ENCODE data around the gene SYT14.

Gene SYT14

DNA sequence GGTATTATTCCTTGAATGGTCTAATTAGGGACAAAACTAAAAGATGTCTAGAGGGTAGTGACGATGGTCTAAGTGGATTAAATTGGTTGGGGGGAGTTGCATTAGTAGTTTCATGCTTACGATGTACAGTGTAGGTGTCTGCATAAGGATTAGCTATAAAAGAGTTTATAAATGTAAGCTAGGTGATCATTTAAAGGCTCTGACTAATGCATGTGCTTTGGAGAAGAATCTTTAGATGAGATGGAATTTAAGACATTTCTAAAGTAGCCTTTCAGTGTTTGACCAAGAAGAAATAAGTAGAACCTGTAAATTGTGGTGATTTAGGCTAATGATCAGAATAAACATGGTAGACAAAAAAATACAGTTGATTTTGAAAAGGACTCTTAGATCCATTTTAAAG lies 7.4 kb downstream of the SYT14 start:
- Histone ChIP-seq H3K27ac (no peak overlapping the region), H3K36me3 (ENCODE audit: insufficient read depth) (no peaks in the 10 kb centered on the region), H3K4me3 (IDR thresholded peaks at IDR 0.05; ENCODE audit: insufficient read depth, low read depth, low read length) (no peak overlapping the region), H3K9ac (no peak overlapping the region), H3K4me1 (ENCODE audit: low read depth, poor library complexity, severe bottlenecking) (no peaks in the 10 kb centered on the region), H2AFZ (ENCODE audit: low read depth) (no peak overlapping the region), H4K20me1 (ENCODE audit: insufficient read depth) (no peaks in the 10 kb centered on the region), H3K79me2 (ENCODE audit: insufficient read depth, low read depth) (no peaks in the 10 kb centered on the region), H3K4me2 (no peak overlapping the region), H3K27me3 (ENCODE audit: insufficient read depth, low read depth) (no peaks in the 10 kb centered on the region)
- TF ChIP-seq, protein P1, sequence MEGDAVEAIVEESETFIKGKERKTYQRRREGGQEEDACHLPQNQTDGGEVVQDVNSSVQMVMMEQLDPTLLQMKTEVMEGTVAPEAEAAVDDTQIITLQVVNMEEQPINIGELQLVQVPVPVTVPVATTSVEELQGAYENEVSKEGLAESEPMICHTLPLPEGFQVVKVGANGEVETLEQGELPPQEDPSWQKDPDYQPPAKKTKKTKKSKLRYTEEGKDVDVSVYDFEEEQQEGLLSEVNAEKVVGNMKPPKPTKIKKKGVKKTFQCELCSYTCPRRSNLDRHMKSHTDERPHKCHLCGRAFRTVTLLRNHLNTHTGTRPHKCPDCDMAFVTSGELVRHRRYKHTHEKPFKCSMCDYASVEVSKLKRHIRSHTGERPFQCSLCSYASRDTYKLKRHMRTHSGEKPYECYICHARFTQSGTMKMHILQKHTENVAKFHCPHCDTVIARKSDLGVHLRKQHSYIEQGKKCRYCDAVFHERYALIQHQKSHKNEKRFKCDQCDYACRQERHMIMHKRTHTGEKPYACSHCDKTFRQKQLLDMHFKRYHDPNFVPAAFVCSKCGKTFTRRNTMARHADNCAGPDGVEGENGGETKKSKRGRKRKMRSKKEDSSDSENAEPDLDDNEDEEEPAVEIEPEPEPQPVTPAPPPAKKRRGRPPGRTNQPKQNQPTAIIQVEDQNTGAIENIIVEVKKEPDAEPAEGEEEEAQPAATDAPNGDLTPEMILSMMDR (conservative IDR thresholded peaks at IDR 0.05; ENCODE audit: low read depth, low read length) = no peak

- Histone ChIP-seq H3K36me3 (ENCODE audit: insufficient read depth) (no peaks in the 10 kb centered on the region), H3K4me3 (IDR thresholded peaks at IDR 0.05; ENCODE audit: insufficient read depth, low read depth, low read length) (no peak overlapping the region), H3K27ac (no peak overlapping the region), H3K27me3 (ENCODE audit: insufficient read depth, low read depth) (no peaks in the 10 kb centered on the region), H3K4me1 (ENCODE audit: low read depth, poor library complexity, severe bottlenecking) (no peaks in the 10 kb centered on the region), H3K9ac (no peak overlapping the region), H3K79me2 (ENCODE audit: insufficient read depth, low read depth) (no peaks in the 10 kb centered on the region), H3K4me2 (no peak overlapping the region), H4K20me1 (ENCODE audit: insufficient read depth) (no peaks in the 10 kb centered on the region), H2AFZ (ENCODE audit: low read depth) (no peak overlapping the region)
- TF ChIP-seq, protein P1 (conservative IDR thresholded peaks at IDR 0.05; ENCODE audit: low read depth, low read length) = no peak
Observed at GRCh38 chr1:209948155-209948554, 10.1 kb downstream of the SYT14 start.

DNA sequence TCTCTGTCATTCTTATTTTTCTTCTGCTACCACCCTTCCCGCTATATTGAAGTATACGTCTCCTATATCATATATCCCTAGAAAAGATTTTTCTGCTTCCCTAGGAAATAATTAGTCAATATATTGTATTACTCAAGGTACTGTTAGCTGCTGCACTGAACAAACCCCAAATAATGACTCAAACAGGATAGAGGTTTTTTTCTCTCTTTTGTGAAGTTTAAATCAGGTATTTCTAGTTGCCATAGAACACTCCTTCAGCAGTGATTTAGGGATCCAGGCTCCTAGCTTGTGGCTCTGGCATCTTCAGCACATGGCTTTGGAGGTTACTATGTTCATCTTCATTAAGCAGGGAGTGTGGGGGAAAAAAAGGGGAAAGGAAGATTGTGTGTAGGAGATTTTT lies 18.1 kb downstream of the SYT14 start:
- Histone ChIP-seq H2AFZ (ENCODE audit: low read depth) (no peak overlapping the region), H4K20me1 (ENCODE audit: insufficient read depth) (no peaks in the 10 kb centered on the region), H3K79me2 (ENCODE audit: insufficient read depth, low read depth) (no peaks in the 10 kb centered on the region), H3K4me3 (IDR thresholded peaks at IDR 0.05; ENCODE audit: insufficient read depth, low read depth, low read length) (no peak overlapping the region), H3K36me3 (ENCODE audit: insufficient read depth) (no peaks in the 10 kb centered on the region), H3K27ac (no peak overlapping the region), H3K9ac (no peak overlapping the region), H3K27me3 (ENCODE audit: insufficient read depth, low read depth) (no peaks in the 10 kb centered on the region), H3K4me1 (ENCODE audit: low read depth, poor library complexity, severe bottlenecking) (no peaks in the 10 kb centered on the region), H3K4me2 (no peak overlapping the region)
- TF ChIP-seq, protein P1 (conservative IDR thresholded peaks at IDR 0.05; ENCODE audit: low read depth, low read length) = no peak

GRCh38 chr1:209959623-209960022 lies 21.6 kb downstream of the SYT14 start:
- Histone ChIP-seq H3K4me2 (no peak overlapping the region), H3K4me3 (IDR thresholded peaks at IDR 0.05; ENCODE audit: insufficient read depth, low read depth, low read length) (no peak overlapping the region)
- TF ChIP-seq, protein P1 (conservative IDR thresholded peaks at IDR 0.05; ENCODE audit: low read depth, low read length) = no peak

More at GRCh38 chr1:209959623-209960022, 21.6 kb downstream of the SYT14 start:
- Histone ChIP-seq H3K27ac (no peak overlapping the region), H3K79me2 (ENCODE audit: insufficient read depth, low read depth) (no peaks in the 10 kb centered on the region), H3K4me1 (ENCODE audit: low read depth, poor library complexity, severe bottlenecking) (no peaks in the 10 kb centered on the region), H3K27me3 (ENCODE audit: insufficient read depth, low read depth) (no peaks in the 10 kb centered on the region), H3K36me3 (ENCODE audit: insufficient read depth) (no peaks in the 10 kb centered on the region), H4K20me1 (ENCODE audit: insufficient read depth) (no peaks in the 10 kb centered on the region), H2AFZ (ENCODE audit: low read depth) (no peak overlapping the region), H3K9ac (no peak overlapping the region)

All from KMS-11 (cell line).